Endothelial cell of umbilical vein (primary cell): ENCODE measurements around the gene KDM5B.

Source experiments
- FOS ChIP-seq: IDR thresholded peaks from 2 replicates; pipeline ENCODE4 v1.6.1; 2011; ENCODE audit warnings: mild to moderate bottlenecking, low read length, moderate library complexity, borderline replicate concordance; ENCODE audit not compliant: insufficient read depth
- JUN ChIP-seq: IDR thresholded peaks from 2 replicates; pipeline ENCODE4 v1.6.1; 2011; ENCODE audit warnings: borderline replicate concordance, low read depth; ENCODE audit not compliant: insufficient read length, insufficient read depth
- POLR2A ChIP-seq: IDR thresholded peaks from 2 replicates; pipeline ENCODE4 v1.6.1; 2012; ENCODE audit warnings: low read depth, mild to moderate bottlenecking, control low read depth, low read length
- TF ChIP-seq, protein P1 (sequence below), 2 donors: IDR thresholded peaks; 1 replicate in 1 of 2; 2 replicates in 1 of 2; pipeline ENCODE4 v1.5.1; 2011; ENCODE audit warnings: low read length in 2 of 2, mild to moderate bottlenecking in 2 of 2, moderate library complexity in 2 of 2, control low read depth in 1 of 2, inconsistent platforms in 1 of 2, low read depth in 1 of 2; ENCODE audit not compliant: insufficient read depth in 1 of 2; ENCODE audit errors: extremely low read depth in 1 of 2

GRCh38 chr1:202698276-202698675, 109.9 kb downstream of the KDM5B start:
- TF ChIP-seq, protein P1, sequence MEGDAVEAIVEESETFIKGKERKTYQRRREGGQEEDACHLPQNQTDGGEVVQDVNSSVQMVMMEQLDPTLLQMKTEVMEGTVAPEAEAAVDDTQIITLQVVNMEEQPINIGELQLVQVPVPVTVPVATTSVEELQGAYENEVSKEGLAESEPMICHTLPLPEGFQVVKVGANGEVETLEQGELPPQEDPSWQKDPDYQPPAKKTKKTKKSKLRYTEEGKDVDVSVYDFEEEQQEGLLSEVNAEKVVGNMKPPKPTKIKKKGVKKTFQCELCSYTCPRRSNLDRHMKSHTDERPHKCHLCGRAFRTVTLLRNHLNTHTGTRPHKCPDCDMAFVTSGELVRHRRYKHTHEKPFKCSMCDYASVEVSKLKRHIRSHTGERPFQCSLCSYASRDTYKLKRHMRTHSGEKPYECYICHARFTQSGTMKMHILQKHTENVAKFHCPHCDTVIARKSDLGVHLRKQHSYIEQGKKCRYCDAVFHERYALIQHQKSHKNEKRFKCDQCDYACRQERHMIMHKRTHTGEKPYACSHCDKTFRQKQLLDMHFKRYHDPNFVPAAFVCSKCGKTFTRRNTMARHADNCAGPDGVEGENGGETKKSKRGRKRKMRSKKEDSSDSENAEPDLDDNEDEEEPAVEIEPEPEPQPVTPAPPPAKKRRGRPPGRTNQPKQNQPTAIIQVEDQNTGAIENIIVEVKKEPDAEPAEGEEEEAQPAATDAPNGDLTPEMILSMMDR (IDR thresholded peaks at IDR 0.05; ENCODE audit: extremely low read depth in 1 of 2, insufficient read depth in 1 of 2, low read depth in 1 of 2, low read length in 2 of 2): no peak
- TF ChIP-seq FOS (no peak), JUN (no peak), POLR2A (no peak)
